ENCODE results near the gene ATP5F1E.

DNA sequence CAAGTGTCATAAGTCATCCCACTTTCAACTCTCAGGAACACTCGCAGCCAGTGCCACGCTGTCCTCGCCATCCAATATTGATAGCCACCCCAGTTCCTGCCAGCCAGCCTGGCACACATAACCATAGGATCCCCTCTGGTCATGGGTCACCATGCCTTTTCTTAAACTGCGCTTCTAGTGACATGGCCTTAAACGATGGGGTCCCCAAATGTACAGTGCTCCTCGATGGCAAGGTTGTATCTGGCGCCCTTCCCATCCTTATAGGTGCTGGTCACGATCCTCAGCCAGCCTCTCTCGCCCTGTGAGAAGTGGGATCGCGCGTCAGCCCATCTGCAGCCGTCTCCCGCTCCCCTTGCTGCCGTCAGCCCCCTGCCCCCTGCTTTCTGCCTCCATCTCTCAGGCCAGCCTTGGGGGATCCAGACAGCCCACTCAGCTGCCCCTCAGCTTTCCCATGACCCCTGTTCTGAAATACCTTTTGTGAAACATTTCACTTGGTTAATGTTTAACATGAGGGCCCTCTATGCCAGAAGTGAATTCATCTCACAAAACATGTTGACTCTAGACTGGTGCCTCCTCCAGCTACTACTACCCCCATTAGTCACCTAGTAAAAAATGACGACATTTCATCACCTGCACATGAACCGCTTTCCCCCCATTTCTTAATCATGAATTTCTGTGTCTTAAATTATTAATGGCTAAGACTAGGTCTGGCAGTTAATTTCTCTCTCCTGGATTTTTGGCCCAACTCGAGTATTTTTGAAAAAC, 36.5 kb downstream of the ATP5F1E start:
- TF ChIP-seq CTCF (IDR thresholded peaks at IDR 0.05; ENCODE audit: low read depth, low read length) (no peak), EZH2phosphoT487 (IDR thresholded peaks at IDR 0.05; ENCODE audit: low read depth) (no peak)
